Endothelial cell of coronary artery (primary cell): ENCODE results near the gene TOPBP1. TPM values are rescaled to one million over a fixed set of nuclear protein-coding genes. Genes with fewer than 3 reads are reported as not detected.

ENCODE experiments used
- total RNA-seq: library from RNA; depleted of rRNA; stranded (reverse); fragments of >200 nt; gene quantifications from 2 replicates; pipeline ENCODE4 v1.2.3, GENCODE V29; 2014

The TOPBP1 gene
- 26.7 and 29.7 TPM in 2 replicates for total RNA-seq

GRCh38 chr3:133661454-133662277 lies at the start of gene TOPBP1:
TOPBP1 (minus strand) TSS chr3:133661941; CDS start chr3:133661127, 814 bp downstream.

GRCh38 chr3:133573629-133574194 lies 88.0 kb downstream of the TOPBP1 start, which contains the start of gene CDV3:
CDV3 (plus strand) TSS chr3:133573686; CDS start chr3:133574045, 359 bp downstream.

Other genes starting within 250 kb of the TOPBP1 start
- gene CDV3, start 88.3 kb downstream of the TOPBP1 start, total RNA-seq, result 179 and 228 TPM in 2 replicates
- gene TF, start 84.5 kb upstream of the TOPBP1 start, total RNA-seq, result under 0.01 and 0.36 TPM in 2 replicates
- 65.9 and 69.8 TPM in 2 replicates for gene SRPRB, start 143.9 kb upstream of the TOPBP1 start, total RNA-seq
- gene RAB6B, start 233.9 kb upstream of the TOPBP1 start, total RNA-seq, result 0.45 and 1.1 TPM in 2 replicates